ENCODE results near the gene PKHD1.

Gene PKHD1, protein sequence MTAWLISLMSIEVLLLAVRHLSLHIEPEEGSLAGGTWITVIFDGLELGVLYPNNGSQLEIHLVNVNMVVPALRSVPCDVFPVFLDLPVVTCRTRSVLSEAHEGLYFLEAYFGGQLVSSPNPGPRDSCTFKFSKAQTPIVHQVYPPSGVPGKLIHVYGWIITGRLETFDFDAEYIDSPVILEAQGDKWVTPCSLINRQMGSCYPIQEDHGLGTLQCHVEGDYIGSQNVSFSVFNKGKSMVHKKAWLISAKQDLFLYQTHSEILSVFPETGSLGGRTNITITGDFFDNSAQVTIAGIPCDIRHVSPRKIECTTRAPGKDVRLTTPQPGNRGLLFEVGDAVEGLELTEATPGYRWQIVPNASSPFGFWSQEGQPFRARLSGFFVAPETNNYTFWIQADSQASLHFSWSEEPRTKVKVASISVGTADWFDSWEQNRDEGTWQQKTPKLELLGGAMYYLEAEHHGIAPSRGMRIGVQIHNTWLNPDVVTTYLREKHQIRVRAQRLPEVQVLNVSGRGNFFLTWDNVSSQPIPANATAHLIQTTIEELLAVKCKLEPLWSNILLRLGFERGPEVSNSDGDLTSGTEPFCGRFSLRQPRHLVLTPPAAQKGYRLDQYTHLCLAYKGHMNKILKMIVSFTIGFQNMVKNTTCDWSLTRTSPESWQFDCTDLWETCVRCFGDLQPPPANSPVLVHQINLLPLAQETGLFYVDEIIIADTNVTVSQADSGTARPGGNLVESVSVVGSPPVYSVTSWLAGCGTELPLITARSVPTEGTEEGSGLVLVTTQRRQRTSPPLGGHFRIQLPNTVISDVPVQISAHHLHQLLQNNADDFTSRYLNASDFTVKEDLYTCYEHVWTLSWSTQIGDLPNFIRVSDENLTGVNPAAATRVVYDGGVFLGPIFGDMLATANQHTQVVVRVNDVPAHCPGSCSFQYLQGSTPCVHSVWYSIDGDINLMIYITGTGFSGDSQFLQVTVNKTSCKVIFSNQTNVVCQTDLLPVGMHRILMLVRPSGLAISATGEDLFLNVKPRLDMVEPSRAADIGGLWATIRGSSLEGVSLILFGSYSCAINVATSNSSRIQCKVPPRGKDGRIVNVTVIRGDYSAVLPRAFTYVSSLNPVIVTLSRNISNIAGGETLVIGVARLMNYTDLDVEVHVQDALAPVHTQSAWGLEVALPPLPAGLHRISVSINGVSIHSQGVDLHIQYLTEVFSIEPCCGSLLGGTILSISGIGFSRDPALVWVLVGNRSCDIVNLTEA (N-terminal part only)

DNA sequence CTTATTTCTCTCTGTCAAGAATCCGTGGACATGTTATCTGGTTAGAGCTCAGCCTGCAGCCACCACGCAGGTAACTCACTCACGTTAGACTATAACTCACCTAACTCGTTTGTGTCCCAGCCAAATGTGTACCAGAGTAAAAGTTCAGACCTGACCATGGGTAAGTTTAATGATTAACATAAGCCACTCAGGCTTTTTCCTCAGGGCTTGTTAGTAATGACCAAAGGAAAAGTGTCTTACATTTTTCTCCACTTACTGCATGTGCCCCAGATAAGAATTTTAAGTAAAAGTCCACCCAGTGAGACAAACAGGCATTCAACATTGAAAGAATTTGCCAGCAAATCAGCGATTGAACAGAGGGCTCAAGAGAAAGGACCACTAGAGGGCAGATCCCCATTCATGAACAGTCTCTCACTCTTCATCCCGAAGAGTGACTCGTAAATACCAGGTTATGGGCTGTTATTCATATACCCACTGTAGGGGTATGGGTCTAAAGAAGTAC lies at the start of gene PKHD1:
Gene PKHD1 (minus strand): TSS at position 116 of the 502 bp plus-strand sequence. CDS start 2,680 bp downstream, outside the sequence.
- H3K4me3 ChIP-seq (ENCODE audit: low read depth, low read length), result no peak within 1 kb of the TSS
- peak; percentile 2 for DNase-seq (ENCODE audit: low read depth)
- TF ChIP-seq, protein P1, sequence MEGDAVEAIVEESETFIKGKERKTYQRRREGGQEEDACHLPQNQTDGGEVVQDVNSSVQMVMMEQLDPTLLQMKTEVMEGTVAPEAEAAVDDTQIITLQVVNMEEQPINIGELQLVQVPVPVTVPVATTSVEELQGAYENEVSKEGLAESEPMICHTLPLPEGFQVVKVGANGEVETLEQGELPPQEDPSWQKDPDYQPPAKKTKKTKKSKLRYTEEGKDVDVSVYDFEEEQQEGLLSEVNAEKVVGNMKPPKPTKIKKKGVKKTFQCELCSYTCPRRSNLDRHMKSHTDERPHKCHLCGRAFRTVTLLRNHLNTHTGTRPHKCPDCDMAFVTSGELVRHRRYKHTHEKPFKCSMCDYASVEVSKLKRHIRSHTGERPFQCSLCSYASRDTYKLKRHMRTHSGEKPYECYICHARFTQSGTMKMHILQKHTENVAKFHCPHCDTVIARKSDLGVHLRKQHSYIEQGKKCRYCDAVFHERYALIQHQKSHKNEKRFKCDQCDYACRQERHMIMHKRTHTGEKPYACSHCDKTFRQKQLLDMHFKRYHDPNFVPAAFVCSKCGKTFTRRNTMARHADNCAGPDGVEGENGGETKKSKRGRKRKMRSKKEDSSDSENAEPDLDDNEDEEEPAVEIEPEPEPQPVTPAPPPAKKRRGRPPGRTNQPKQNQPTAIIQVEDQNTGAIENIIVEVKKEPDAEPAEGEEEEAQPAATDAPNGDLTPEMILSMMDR (conservative IDR thresholded peaks at IDR 0.05; ENCODE audit: low read depth, low read length), result peak; percentile 26

DNA sequence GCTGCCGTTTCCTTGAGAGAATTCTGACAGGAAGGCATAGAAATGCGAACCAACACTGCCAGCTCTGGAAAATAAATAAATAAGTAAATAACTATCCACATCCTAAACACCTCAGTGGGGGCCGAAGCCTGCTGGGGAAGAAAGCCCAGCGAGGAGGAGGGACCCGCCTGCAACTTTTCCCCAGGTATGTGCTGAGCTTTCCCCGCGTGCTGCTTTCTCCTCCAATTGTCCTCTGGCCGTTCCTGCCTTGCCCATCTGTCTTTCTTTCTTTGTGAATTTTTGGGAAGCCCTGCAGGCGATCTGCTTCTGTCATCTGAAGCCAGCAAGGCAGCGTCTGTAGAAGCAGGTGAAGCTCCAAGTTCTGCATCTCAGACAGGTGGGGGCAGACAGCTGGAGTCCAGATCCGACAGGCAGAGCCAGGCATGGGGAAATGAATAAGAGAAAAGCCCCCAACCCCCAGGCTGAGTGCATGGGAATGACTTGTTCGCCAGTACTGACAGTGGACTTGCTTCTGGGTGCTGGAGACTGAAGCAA lies 49.6 kb upstream of the PKHD1 start:
- no peak overlapping the region for H3K4me3 ChIP-seq (ENCODE audit: low read depth, low read length)
- TF ChIP-seq, protein P1 (conservative IDR thresholded peaks at IDR 0.05; ENCODE audit: low read depth, low read length), result no peak
- DNase-seq (ENCODE audit: low read depth), result no peak

DNA sequence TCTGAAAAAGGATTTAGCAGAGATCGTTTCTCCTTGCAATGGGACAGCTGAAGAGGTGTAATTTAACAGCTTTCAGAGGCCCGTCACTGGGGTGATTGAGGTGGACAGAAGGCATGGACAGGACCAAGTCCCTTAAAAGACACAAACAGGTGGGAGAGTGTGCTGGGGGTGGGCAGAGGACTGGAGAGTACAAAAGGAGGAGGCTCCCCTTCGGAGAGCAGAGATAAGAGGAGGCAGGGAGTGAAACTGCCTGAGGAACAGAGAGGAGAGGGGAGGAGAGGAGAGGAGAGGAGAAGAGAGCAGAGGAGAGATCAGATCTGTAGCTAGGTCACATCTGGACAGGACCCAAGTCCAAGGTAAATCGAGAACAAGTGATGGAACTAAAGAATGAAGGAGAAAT lies 48.6 kb upstream of the PKHD1 start:
- no peak overlapping the region for H3K4me3 ChIP-seq (ENCODE audit: low read depth, low read length)
- DNase-seq (ENCODE audit: low read depth), result no peak
- TF ChIP-seq, protein P1 (conservative IDR thresholded peaks at IDR 0.05; ENCODE audit: low read depth, low read length), result no peak

DNA sequence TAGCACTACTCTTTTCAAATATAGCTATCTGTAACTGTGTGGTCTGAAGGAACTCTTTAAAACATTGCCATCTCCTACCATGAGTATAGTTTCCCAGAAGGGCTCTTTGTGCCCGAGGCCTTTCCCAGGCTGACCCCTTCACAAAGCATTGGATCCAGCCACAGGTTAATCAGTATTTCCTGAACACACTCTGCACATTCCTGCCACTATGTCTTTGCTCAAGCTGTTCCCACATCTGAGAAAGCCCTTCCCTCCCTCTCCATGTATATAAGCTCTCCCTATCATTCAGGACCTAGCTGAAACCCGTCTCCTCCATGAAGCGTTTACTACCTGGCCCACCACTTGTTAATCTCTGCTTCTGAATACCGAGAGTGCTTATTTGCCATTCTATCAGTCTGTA lies 47.8 kb upstream of the PKHD1 start:
- TF ChIP-seq, protein P1 (conservative IDR thresholded peaks at IDR 0.05; ENCODE audit: low read depth, low read length), result no peak
- no peak for DNase-seq (ENCODE audit: low read depth)
- H3K4me3 ChIP-seq (ENCODE audit: low read depth, low read length), result no peak overlapping the region

DNA sequence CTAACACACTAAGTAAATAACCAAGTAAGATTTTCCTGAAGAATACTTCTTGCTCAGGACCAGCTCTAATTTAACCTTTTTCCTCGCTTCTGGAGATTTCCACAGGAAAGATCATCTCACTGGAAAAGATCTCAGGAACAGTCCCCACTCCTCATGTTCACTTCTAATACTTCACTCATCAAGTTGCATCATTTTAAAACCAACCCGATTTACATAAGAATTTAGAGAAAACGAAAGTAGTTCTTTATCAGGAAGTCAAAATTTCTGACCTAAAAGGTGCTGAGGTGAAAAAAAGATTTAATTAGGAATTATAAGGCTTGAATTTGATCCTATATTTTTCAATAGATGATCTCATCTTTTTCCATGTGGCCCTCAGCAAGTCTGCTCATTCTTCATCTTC lies 46.6 kb upstream of the PKHD1 start:
- TF ChIP-seq, protein P1 (conservative IDR thresholded peaks at IDR 0.05; ENCODE audit: low read depth, low read length), result no peak
- no peak overlapping the region for H3K4me3 ChIP-seq (ENCODE audit: low read depth, low read length)
- DNase-seq (ENCODE audit: low read depth), result no peak

DNA sequence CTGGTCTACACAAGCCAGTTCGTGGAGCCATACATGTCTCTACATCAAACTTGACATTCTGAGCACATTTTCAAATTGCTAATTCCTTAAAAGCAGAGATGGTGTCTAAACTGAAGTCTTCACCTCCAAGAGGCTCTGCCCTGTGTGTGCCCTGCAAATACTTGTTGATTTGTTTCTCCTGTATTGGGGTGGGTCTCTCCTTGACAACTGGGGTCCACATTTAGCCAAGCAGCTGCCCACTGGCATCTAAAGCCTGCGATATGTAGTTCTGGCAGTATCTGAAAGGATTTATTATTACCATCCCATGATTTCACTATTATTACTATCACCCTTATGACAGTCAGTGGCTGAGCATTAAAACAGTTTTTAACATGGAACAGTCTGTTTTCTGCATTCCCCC lies 45.9 kb upstream of the PKHD1 start:
- no peak for DNase-seq (ENCODE audit: low read depth)
- TF ChIP-seq, protein P1 (conservative IDR thresholded peaks at IDR 0.05; ENCODE audit: low read depth, low read length), result no peak
- H3K4me3 ChIP-seq (ENCODE audit: low read depth, low read length), result no peak overlapping the region
